WTC11 (cell line): ENCODE measurements around the gene GHITM. TPM values are rescaled to one million over a fixed set of nuclear protein-coding genes. Genes with fewer than 3 reads are reported as not detected.

ENCODE experiments used
- ATAC-seq: fragments of 200-7000 bp; cut with Tn5 transposase; 2 replicates; pipeline ENCODE4 v1.10.0; 2021; ENCODE audit warnings: mild to moderate bottlenecking, moderate library complexity
- CTCF ChIA-PET: fragments of 300-600 bp; sonication (Branson Sonifier 250); formaldehyde crosslinking; loops from one replicate; lab custom pipeline; 2021; ENCODE audit warnings: antibody characterized with exemption; lab: Charles Lee
- POLR2A ChIA-PET: fragments of 350-600 bp; sonication (Branson Sonifier 250); formaldehyde crosslinking; loops from one replicate; lab custom pipeline; 2021; ENCODE audit warnings: antibody characterized with exemption; lab: Charles Lee
- DNase-seq: peaks from one replicate; pipeline ENCODE4 v3.0.0; 2021; ENCODE audit warnings: low spot score
- H3K27ac Mint-ChIP-seq: 2 replicates; pipeline ENCODE4 v1.8.0; 2021; ENCODE audit warnings: mixed read lengths
- H3K27me3 Mint-ChIP-seq: 2 replicates; pipeline ENCODE4 v1.8.0; 2021; ENCODE audit warnings: low read depth, mild to moderate bottlenecking, moderate library complexity, mixed read lengths
- H3K36me3 Mint-ChIP-seq: 2 replicates; pipeline ENCODE4 v1.8.0; 2021; ENCODE audit warnings: mixed read lengths
- H3K4me1 Mint-ChIP-seq: 2 replicates; pipeline ENCODE4 v1.8.0; 2022; ENCODE audit warnings: mixed read lengths
- H3K4me3 Mint-ChIP-seq: 2 replicates; pipeline ENCODE4 v1.8.0; 2021; ENCODE audit warnings: mild to moderate bottlenecking, moderate library complexity, mixed read lengths
- H3K9me3 Mint-ChIP-seq: 2 replicates; pipeline ENCODE4 v1.8.0; 2021; ENCODE audit warnings: mixed read lengths
- GRHL2 ChIP-seq: fragments of 250-450 bp; sonication (Bioruptor Pico); IDR thresholded peaks from 2 replicates; pipeline ENCODE4 v1.8.0; 2022; ENCODE audit warnings: mild to moderate bottlenecking, moderate library complexity; ENCODE audit not compliant: insufficient replicate concordance, severe bottlenecking
- HMGA2 ChIP-seq: fragments of 250-450 bp; sonication (Bioruptor Pico); IDR thresholded peaks from 2 replicates; pipeline ENCODE4 v1.4.0; 2021; ENCODE audit warnings: mild to moderate bottlenecking, moderate library complexity
- JAZF1 ChIP-seq: fragments of 250-450 bp; sonication (Bioruptor Pico); IDR thresholded peaks from 2 replicates; pipeline ENCODE4 v1.9.0; 2021; ENCODE audit warnings: moderate library complexity, mild to moderate bottlenecking, inconsistent platforms
- NR1H2 ChIP-seq: sonication (generic); formaldehyde crosslinking; IDR thresholded peaks from 2 replicates; pipeline ENCODE4 v1.9.0; 2021; ENCODE audit warnings: mild to moderate bottlenecking, moderate library complexity, missing genetic modification reagents
- SMAD4 ChIP-seq: sonication (generic); formaldehyde crosslinking; IDR thresholded peaks from 2 replicates; pipeline ENCODE4 v1.8.0; 2022; ENCODE audit warnings: mild to moderate bottlenecking, missing genetic modification reagents
- SOX15 ChIP-seq: fragments of 250-450 bp; sonication (Bioruptor Pico); IDR thresholded peaks from 2 replicates; pipeline ENCODE4 v1.9.0; 2021; ENCODE audit warnings: mild to moderate bottlenecking
- ZNF121 ChIP-seq: sonication (generic); formaldehyde crosslinking; IDR thresholded peaks from 2 replicates; pipeline ENCODE4 v1.8.0; 2023; ENCODE audit warnings: missing genetic modification reagents
- ZNF219 ChIP-seq: sonication (generic); formaldehyde crosslinking; IDR thresholded peaks from 2 replicates; pipeline ENCODE4 v1.8.0; 2023; ENCODE audit warnings: missing genetic modification reagents, mild to moderate bottlenecking, borderline replicate concordance
- ZNF232 ChIP-seq: sonication (generic); formaldehyde crosslinking; IDR thresholded peaks from 2 replicates; pipeline ENCODE4 v1.8.0; 2022; ENCODE audit warnings: mild to moderate bottlenecking, missing genetic modification reagents
- ZNF263 ChIP-seq: sonication (generic); formaldehyde crosslinking; IDR thresholded peaks from 2 replicates; pipeline ENCODE4 v1.8.1; 2022; ENCODE audit warnings: low read depth, mild to moderate bottlenecking, moderate library complexity, missing genetic modification reagents
- total RNA-seq: library from RNA; stranded (reverse); gene quantifications from 3 replicates; pipeline ENCODE4 v1.2.3, GENCODE V29; 2021
- TF ChIP-seq, protein P1 (sequence below): fragments of 250-450 bp; sonication (Bioruptor Pico); IDR thresholded peaks from 2 replicates; pipeline ENCODE4 v1.9.0; 2021; ENCODE audit warnings: moderate library complexity, mild to moderate bottlenecking, inconsistent platforms, borderline replicate concordance
- TF ChIP-seq, protein P2 (sequence below): fragments of 250-450 bp; sonication (Bioruptor Pico); IDR thresholded peaks from 2 replicates; pipeline ENCODE4 v1.9.0; 2021; ENCODE audit warnings: mild to moderate bottlenecking
- TF ChIP-seq, protein P3 (sequence below): sonication (generic); formaldehyde crosslinking; IDR thresholded peaks from 2 replicates; pipeline ENCODE4 v1.8.0; 2022; ENCODE audit warnings: mild to moderate bottlenecking, missing genetic modification reagents
- TF ChIP-seq, protein P4 (sequence below): sonication (generic); formaldehyde crosslinking; IDR thresholded peaks from 2 replicates; pipeline ENCODE4 v1.8.1; 2022; ENCODE audit warnings: mild to moderate bottlenecking, moderate library complexity, missing genetic modification reagents
- TF ChIP-seq, protein P5 (sequence below): fragments of 250-450 bp; sonication (Bioruptor Pico); conservative IDR thresholded peaks from 2 replicates; pipeline ENCODE4 v1.9.0; 2021; ENCODE audit warnings: mild to moderate bottlenecking
- TF ChIP-seq, protein P6 (sequence below): sonication (generic); formaldehyde crosslinking; IDR thresholded peaks from 2 replicates; pipeline ENCODE4 v1.8.1; 2022; ENCODE audit warnings: low read depth, missing genetic modification reagents, borderline replicate concordance
- TF ChIP-seq, protein P7 (sequence below): sonication (generic); formaldehyde crosslinking; IDR thresholded peaks from 2 replicates; pipeline ENCODE4 v1.8.1; 2023; ENCODE audit warnings: mild to moderate bottlenecking, missing genetic modification reagents
- TF ChIP-seq, protein P8 (sequence below): sonication (generic); formaldehyde crosslinking; IDR thresholded peaks from 2 replicates; pipeline ENCODE4 v1.8.0; 2023; ENCODE audit warnings: missing genetic modification reagents, mild to moderate bottlenecking, borderline replicate concordance

GHITM gene
- total RNA-seq, 1 experiment from 2014 or later = 97.6 TPM

DNA sequence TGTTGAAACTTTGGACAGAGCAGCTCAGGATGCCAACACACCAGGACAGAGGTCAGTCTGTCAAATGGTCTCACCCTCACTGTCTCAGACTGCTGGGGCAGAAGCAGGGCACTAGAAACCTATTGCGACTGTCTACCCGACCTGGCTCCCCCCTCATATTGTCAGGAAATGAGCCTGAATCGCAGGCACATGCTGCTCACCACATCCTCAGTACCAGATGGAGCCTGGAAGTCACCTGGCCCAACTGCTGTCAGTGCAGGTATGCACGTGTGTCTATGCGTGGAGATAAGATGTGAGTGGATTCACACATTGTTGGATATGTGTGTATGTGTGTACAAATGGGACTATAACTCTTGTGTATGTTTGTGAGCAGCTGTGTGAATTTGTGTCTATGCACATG is 51.8 kb downstream of the GHITM start:
- DNase-seq (no peak), ATAC-seq (no peak)
- ChIA-PET POLR2A (no interaction called here), CTCF (interaction anchor here (1.3 kb wide), 1 partner anchor 43 kb away, joined by 5 read pairs; no protein-coding TSS in a partner anchor)
- Mint-ChIP-seq H3K27me3 (peaks cover 41% of the 10 kb centered on the region), H3K4me3 (no peak overlapping the region), H3K9me3 (no peaks in the 10 kb centered on the region), H3K27ac (no peak overlapping the region), H3K4me1 (peaks cover 8% of the 10 kb centered on the region; the same call in 1 of the 2 replicates), H3K36me3 (no peaks in the 10 kb centered on the region)
- TF ChIP-seq, protein P1, sequence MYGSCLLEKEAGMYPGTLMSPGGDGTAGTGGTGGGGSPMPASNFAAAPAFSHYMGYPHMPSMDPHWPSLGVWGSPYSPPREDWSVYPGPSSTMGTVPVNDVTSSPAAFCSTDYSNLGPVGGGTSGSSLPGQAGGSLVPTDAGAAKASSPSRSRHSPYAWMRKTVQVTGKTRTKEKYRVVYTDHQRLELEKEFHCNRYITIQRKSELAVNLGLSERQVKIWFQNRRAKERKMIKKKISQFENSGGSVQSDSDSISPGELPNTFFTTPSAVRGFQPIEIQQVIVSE (CRISPR knock-in tag) = no peak
- TF ChIP-seq, protein P2, sequence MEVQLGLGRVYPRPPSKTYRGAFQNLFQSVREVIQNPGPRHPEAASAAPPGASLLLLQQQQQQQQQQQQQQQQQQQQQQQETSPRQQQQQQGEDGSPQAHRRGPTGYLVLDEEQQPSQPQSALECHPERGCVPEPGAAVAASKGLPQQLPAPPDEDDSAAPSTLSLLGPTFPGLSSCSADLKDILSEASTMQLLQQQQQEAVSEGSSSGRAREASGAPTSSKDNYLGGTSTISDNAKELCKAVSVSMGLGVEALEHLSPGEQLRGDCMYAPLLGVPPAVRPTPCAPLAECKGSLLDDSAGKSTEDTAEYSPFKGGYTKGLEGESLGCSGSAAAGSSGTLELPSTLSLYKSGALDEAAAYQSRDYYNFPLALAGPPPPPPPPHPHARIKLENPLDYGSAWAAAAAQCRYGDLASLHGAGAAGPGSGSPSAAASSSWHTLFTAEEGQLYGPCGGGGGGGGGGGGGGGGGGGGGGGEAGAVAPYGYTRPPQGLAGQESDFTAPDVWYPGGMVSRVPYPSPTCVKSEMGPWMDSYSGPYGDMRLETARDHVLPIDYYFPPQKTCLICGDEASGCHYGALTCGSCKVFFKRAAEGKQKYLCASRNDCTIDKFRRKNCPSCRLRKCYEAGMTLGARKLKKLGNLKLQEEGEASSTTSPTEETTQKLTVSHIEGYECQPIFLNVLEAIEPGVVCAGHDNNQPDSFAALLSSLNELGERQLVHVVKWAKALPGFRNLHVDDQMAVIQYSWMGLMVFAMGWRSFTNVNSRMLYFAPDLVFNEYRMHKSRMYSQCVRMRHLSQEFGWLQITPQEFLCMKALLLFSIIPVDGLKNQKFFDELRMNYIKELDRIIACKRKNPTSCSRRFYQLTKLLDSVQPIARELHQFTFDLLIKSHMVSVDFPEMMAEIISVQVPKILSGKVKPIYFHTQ (CRISPR knock-in tag) = no peak
- TF ChIP-seq, protein P3, sequence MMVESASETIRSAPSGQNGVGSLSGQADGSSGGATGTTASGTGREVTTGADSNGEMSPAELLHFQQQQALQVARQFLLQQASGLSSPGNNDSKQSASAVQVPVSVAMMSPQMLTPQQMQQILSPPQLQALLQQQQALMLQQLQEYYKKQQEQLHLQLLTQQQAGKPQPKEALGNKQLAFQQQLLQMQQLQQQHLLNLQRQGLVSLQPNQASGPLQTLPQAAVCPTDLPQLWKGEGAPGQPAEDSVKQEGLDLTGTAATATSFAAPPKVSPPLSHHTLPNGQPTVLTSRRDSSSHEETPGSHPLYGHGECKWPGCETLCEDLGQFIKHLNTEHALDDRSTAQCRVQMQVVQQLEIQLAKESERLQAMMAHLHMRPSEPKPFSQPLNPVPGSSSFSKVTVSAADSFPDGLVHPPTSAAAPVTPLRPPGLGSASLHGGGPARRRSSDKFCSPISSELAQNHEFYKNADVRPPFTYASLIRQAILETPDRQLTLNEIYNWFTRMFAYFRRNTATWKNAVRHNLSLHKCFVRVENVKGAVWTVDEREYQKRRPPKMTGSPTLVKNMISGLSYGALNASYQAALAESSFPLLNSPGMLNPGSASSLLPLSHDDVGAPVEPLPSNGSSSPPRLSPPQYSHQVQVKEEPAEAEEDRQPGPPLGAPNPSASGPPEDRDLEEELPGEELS (CRISPR knock-in tag) = no peak
- TF ChIP-seq ZNF219 (CRISPR knock-in tag) (no peak), ZNF263 (CRISPR knock-in tag) (no peak), ZNF121 (CRISPR knock-in tag) (no peak), HMGA2 (CRISPR knock-in tag) (no peak), NR1H2 (no peak), SMAD4 (CRISPR knock-in tag) (no peak), GRHL2 (no peak), JAZF1 (CRISPR knock-in tag) (no peak), ZNF232 (CRISPR knock-in tag) (no peak), SOX15 (CRISPR knock-in tag) (no peak)
- TF ChIP-seq, protein P4, sequence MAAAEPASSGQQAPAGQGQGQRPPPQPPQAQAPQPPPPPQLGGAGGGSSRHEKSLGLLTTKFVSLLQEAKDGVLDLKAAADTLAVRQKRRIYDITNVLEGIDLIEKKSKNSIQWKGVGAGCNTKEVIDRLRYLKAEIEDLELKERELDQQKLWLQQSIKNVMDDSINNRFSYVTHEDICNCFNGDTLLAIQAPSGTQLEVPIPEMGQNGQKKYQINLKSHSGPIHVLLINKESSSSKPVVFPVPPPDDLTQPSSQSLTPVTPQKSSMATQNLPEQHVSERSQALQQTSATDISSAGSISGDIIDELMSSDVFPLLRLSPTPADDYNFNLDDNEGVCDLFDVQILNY (CRISPR knock-in tag) = no peak
- TF ChIP-seq, protein P5, sequence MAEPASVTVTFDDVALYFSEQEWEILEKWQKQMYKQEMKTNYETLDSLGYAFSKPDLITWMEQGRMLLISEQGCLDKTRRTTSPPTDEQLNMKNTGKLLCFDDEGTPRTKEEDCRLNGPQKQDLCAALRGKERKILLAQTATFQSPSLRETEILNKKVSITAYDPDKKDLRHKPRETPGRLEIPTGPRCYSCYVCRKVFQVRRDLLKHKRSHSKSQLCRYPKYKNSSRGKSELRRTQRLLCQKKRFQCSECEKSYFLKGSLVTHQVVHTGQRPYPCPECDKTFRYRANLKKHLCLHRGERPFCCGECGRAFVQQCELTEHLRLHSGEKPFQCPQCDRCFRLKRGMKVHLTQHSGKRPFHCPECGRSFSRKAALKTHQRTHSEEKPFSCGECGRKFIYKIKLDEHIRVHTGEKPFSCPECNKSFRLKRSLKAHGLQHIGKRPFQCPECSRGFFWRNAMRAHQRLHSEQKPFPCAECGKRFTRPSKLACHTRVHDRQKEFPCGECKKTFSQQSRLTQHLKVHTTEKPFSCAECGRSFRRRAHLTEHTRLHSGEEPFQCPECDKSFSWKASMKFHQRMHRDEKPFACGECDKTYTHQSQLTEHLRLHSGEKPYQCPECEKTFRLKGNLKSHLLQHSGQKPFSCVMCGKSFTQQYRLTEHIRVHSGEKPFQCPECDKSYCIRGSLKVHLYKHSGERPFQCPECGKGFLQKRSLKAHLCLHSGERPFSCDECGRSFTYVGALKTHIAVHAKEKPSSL = no peak
- TF ChIP-seq, protein P6, sequence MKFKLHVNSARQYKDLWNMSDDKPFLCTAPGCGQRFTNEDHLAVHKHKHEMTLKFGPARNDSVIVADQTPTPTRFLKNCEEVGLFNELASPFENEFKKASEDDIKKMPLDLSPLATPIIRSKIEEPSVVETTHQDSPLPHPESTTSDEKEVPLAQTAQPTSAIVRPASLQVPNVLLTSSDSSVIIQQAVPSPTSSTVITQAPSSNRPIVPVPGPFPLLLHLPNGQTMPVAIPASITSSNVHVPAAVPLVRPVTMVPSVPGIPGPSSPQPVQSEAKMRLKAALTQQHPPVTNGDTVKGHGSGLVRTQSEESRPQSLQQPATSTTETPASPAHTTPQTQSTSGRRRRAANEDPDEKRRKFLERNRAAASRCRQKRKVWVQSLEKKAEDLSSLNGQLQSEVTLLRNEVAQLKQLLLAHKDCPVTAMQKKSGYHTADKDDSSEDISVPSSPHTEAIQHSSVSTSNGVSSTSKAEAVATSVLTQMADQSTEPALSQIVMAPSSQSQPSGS (CRISPR knock-in tag) = no peak
- TF ChIP-seq, protein P7, sequence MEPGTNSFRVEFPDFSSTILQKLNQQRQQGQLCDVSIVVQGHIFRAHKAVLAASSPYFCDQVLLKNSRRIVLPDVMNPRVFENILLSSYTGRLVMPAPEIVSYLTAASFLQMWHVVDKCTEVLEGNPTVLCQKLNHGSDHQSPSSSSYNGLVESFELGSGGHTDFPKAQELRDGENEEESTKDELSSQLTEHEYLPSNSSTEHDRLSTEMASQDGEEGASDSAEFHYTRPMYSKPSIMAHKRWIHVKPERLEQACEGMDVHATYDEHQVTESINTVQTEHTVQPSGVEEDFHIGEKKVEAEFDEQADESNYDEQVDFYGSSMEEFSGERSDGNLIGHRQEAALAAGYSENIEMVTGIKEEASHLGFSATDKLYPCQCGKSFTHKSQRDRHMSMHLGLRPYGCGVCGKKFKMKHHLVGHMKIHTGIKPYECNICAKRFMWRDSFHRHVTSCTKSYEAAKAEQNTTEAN (CRISPR knock-in tag) = no peak
- TF ChIP-seq, protein P8, sequence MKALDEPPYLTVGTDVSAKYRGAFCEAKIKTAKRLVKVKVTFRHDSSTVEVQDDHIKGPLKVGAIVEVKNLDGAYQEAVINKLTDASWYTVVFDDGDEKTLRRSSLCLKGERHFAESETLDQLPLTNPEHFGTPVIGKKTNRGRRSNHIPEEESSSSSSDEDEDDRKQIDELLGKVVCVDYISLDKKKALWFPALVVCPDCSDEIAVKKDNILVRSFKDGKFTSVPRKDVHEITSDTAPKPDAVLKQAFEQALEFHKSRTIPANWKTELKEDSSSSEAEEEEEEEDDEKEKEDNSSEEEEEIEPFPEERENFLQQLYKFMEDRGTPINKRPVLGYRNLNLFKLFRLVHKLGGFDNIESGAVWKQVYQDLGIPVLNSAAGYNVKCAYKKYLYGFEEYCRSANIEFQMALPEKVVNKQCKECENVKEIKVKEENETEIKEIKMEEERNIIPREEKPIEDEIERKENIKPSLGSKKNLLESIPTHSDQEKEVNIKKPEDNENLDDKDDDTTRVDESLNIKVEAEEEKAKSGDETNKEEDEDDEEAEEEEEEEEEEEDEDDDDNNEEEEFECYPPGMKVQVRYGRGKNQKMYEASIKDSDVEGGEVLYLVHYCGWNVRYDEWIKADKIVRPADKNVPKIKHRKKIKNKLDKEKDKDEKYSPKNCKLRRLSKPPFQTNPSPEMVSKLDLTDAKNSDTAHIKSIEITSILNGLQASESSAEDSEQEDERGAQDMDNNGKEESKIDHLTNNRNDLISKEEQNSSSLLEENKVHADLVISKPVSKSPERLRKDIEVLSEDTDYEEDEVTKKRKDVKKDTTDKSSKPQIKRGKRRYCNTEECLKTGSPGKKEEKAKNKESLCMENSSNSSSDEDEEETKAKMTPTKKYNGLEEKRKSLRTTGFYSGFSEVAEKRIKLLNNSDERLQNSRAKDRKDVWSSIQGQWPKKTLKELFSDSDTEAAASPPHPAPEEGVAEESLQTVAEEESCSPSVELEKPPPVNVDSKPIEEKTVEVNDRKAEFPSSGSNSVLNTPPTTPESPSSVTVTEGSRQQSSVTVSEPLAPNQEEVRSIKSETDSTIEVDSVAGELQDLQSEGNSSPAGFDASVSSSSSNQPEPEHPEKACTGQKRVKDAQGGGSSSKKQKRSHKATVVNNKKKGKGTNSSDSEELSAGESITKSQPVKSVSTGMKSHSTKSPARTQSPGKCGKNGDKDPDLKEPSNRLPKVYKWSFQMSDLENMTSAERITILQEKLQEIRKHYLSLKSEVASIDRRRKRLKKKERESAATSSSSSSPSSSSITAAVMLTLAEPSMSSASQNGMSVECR (CRISPR knock-in tag) = no peak
